ENCODE results near the gene CD180.

The CD180 gene

GRCh38 chr5:67209141-67209771 is 12.7 kb upstream of the CD180 start:
- DNase-seq, result peak; percentile 79

GRCh38 chr5:67208403-67208802 is 11.8 kb upstream of the CD180 start:
- DNase-seq, result no peak

DNA sequence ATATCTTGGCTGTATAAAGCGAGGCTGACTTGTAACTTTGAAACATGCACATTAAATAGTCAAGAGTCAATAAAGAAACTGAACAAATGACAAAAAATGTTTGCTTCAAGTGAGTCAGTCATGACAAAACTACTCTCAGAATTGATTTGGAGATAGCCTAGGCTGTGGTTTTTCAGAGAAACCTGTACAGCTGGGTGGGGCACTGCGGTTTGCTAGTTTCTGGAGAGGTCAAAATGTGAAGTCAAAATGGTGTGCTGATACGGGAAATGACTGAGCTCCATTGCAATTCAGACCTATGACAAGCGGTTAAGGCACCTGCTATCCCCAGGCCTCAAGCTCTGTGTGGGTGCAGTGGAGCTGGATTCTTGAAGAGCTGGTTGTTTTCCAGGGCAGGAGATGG is 10.3 kb upstream of the CD180 start:
- DNase-seq, result peak; percentile 84

- DNase-seq, result no peak
Observed at GRCh38 chr5:67206461-67206860, 9.9 kb upstream of the CD180 start.

- no peak for DNase-seq
Observed at GRCh38 chr5:67205981-67206380, 9.4 kb upstream of the CD180 start.

- no peak for DNase-seq
Observed at GRCh38 chr5:67204821-67205220, 8.2 kb upstream of the CD180 start.

- no peak for DNase-seq
Observed at GRCh38 chr5:67203701-67204074, 7.1 kb upstream of the CD180 start.

GRCh38 chr5:67202828-67203227 is 6.2 kb upstream of the CD180 start:
- no peak for DNase-seq

DNA sequence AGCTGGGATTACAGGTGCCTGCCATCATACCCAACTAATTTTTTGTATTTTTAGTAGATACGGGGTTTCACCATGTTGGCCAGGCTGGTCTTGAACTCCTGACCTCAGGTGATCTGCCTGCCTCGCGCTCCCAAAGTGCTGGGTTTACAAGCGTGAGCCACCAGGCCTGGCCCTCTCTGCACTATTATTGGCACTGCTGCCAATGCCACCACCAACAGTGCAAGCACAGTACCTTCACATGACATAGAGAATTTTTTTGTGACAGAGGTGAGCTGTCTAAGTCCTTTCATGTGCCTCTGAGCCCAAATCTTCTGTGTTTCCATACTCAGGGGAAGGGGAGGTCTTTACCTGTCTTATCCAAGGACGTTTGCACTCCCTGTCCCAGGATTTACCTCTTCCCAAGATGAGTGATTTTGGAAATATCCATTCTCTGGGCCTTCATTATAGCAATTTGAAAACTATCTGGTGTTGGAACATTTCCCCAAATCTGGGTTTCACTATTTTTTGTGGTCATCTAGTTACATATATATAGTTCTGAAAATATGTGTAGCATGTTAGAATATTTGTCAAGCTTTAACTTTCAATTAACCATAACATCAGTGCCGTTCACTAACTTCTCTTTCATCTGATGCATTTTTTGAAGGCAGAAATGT is 5.4 kb upstream of the CD180 start:
- DNase-seq, result no peak

GRCh38 chr5:67200809-67201562 is 4.4 kb upstream of the CD180 start:
- DNase-seq, result no peak

GRCh38 chr5:67199859-67200258 is 3.3 kb upstream of the CD180 start:
- DNase-seq, result no peak

DNA sequence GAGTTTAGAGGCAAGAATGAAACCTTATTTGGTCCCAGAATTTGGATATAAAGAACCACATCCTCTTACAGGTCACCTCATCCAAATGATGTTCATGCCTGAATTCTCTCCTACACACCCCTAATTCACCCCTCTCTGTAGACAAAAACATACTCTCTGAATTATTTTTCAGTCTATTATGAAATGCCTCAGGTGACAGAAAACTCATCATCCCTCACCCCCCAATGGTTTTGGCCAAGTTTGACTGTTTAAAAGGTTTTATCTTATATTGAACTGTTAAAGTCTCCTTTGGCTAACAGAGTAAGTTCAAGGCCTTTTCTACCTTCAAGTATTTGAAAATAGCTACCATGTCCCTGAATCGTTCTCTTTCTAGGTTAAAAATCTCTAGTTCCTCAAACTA is 2.3 kb upstream of the CD180 start:
- no peak for DNase-seq

DNA sequence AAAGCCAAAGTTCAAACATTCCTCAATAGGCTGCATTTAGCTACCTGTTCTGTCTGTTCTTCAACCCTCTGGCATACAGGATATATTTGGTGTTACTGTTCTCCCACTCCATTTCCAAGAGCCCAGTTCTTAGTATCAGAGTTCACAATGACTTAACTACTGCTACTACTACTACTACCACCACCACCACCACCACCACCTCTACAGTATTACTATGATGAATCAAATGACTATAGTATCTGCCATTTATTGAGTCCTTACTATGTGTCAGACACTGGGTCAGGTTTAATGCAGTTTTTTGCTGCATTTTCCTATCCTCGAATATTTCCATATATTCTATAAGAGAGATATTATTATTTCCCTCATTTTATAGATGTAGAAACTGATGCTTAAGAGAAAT is 937 bp upstream of the CD180 start:
- no peak for DNase-seq

DNA sequence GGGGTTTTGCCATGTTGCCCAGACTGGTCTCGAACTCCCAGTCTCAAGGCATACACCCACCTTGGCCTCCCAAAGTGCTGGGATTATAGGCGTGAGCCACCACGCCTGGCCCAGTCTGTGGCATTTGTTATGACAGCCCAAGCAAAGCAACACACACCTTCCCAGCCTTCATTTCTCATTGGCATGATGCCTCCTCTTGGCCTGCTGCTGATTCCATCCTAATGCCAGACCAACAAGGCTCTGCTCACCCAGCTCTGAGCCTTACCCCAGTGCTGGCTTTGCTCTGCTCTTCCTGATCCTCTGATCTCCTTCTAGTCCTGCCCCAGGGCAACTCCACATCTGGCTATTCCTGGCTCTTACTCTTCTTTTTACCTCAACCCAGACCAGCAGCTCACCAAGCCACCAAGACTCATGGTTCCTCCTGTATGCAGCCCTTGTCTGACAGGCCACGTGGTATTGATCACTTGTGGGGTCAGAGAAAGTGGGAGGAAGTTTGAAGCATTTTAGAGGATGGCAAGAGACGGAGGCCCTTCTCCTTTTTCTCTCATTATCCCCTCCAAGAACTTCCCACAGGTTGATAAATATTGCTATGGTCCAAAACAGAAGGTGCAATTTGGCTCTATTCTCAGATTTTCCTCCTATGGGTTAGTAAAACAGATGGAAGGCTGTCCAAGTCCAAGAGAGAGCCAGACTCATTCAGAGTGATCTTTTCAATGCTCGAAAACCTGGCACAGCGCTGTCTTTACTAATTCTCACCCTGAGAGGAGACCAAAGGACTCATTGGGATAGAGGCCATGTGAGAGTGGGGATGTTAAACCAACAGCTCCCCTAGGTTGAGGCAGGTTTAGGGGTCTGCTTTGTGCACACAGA is 958 bp downstream of the CD180 start:
- DNase-seq, result no peak

GRCh38 chr5:67194166-67194565 is 2.4 kb downstream of the CD180 start:
- no peak for DNase-seq

GRCh38 chr5:67193439-67193807 is 3.2 kb downstream of the CD180 start:
- no peak for DNase-seq

DNA sequence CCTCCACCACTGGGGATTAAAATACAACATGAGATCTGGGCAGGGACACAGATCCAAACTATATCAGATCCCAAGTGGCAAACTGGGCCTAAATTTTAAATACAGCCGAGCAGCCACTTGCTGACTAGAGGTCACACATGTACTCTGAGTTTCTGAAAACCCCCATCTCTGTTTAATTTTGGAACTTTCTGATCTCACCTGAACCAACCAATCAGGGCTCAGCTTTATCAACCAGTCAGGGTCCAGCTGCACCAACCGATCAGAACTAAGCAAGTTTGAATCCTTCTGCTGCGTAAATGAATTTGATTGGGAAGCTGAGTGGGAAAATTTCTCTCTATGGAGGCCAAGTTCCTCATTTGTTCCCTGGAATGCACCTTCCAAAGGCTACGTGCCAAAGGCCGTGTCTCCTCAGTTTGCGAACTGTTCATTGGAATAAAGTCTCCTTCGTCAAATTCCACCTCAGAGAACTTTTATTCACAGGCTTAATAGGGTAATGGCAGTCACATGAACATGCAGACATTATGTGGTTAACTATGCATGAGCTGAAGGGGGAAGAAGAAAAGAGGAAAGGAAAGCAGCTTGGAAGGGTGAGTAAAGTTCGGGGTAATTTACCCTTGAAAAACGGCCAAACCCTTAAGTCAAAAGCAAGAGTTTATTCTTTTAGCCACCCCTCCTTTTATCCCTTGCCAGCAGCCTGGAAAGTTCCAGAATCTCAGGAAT is 3.7 kb downstream of the CD180 start:
- DNase-seq, result no peak

- no peak for DNase-seq
Observed at GRCh38 chr5:67190861-67191260, 5.7 kb downstream of the CD180 start.

DNA sequence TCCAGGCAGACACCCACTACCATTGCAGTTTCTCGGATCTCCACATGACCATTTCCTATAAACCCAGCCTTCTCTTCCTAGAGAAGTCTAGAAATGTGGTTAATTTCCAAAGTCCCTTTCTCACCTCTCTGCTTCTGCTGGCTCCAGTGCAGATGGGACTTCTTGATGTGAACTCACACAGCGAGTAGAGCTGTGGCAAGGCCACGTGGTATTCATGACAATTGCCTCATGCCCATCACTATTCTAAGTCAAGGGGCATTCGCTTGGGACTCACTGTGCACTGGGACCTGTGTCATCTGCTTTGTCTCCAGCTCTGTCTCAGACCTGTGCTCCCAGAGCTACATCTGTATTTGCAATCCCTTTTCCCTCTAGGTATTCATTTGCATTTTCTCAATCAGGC is 6.2 kb downstream of the CD180 start:
- DNase-seq, result no peak

DNA sequence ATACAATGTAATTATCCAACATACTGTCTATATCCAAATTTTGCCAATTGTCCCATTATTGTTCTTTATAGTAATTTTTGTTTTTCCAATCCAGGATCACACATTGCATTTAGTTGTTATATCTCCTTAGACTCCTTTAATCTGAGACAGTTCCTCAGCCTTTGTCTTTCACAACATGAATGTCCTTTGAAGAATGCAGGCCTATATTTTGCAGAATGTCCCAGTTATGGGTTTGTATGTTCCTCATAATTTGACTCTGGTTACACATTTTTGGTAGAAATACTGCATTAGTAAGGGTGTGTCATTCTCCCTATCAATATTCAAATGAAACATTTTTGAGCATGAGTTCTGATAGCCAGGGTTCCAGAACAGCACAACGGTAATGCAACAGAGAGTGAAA is 6.7 kb downstream of the CD180 start:
- no peak for DNase-seq

DNA sequence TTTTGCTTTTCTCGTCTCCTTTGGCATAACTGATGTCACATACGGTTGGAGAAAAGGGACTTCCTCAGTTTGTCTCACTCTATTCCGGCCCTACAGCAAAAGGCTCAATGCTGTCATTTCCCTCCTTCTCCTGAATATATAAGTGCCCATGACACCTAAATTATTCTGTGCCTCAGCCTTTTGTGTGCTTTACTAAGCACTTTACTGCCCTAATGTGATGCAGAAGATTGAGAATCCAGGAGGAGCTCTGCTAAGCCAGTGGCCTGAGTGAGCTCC is 7.6 kb downstream of the CD180 start:
- no peak for DNase-seq

DNA sequence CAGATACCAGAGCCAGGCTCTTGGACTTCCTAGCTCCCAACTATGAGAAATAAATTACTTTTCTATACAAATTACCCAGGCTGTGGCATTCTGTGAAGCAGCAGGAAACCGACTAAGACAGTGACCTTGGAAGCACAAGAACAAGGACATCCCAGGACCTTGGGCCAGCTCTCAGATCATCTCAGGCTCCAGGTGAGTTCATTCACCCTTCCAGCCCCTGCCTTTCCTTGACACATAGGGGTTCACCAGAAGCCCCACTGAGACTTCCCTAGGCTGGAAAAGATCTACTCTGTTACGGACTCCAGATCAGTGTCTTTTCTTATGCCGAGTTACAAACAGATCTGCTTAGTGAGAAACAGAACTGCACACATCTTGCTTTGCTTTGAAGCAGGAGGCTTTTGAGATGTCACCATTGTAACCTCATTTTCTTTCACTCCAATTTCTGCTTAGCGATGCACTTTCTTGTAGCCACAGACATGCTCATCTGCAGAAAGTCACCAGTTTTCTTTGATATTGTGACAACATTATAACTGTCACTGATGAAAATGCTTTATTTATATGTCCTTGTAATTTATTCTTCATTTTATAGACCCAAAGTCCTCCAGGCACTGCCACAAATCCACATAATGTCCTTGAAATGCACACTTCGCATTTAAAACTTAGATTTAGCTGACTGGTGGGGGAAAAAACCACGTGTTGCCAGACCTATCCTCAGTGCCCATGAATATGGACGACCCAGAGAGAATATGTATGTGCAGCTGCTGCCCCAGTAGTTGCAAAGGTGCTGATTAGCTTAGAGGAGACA is 8.1 kb downstream of the CD180 start:
- DNase-seq, result no peak

All from activated CD8-positive, alpha-beta memory T cell treated with anti-CD3 and anti-CD28 coated beads for 24 hours (primary cell).